Measurements from ENCODE around the gene RIC1. TPM values are rescaled to one million over a fixed set of nuclear protein-coding genes. Genes with fewer than 3 reads are reported as not detected.
"Not testable (repeated sequence)": the region's sequence is repeated elsewhere in the genome, so short reads cannot be mapped to it uniquely, and the experiment has no call there.

Gene RIC1
- total RNA-seq, 8 experiments from 2014 or later, result 11.3 to 51.7 (median 20.2) TPM

- WGBS, 10 experiments, result 13 to 100% (median 94%) methylated on average over 1 of the region's 1 CpG; no CpG with 5 or more reads in 4 of the 10 experiments
- H3K4me3 ChIP-seq, result no peak overlapping the region
- in situ Hi-C loops (cut with MboI; ENCODE audit: low pct_unique_long_range_greater_than_20kb in 2 of 9, low sequenced_read_pairs in 9 of 9, unreplicated experiment in 9 of 9), result no loop called here
- no peaks in the 10 kb centered on the region for H3K4me1 ChIP-seq (replicated peaks in 1 of 2)
- H3K27ac ChIP-seq, result no peak overlapping the region
- no peak for ATAC-seq (replicated peaks in 6 of 8)
Measured at GRCh38 chr9:5764130-5764868, 135.4 kb downstream of the RIC1 start.

- Histone ChIP-seq H3K4me1 (replicated peaks in 1 of 2) (no peaks in the 10 kb centered on the region), H3K4me3 (no peak overlapping the region), H3K27ac (no peak overlapping the region)
- in situ Hi-C loops (cut with MboI; ENCODE audit: low pct_unique_long_range_greater_than_20kb in 2 of 9, low sequenced_read_pairs in 9 of 9, unreplicated experiment in 9 of 9), result no loop called here
- 90 to 100% (median 100%) methylated on average over 1 to 5 of the region's 5 CpGs; no CpG with 5 or more reads in 1 of the 10 experiments for WGBS, 10 experiments
- ATAC-seq (replicated peaks in 6 of 8), result no peak
Measured at GRCh38 chr9:5767968-5768932, 139.3 kb downstream of the RIC1 start.

GRCh38 chr9:5773324-5773999 lies 144.6 kb downstream of the RIC1 start:
- ATAC-seq (replicated peaks in 6 of 8), result no peak
- 80 to 100% (median 94%) methylated on average over 3 of the region's 3 CpGs; no CpG with 5 or more reads in 2 of the 10 experiments for whole genome bisulfite sequencing, 10 experiments
- Histone ChIP-seq H3K27ac (no peak overlapping the region), H3K4me1 (replicated peaks in 1 of 2) (no peaks in the 10 kb centered on the region), H3K4me3 (no peak overlapping the region)
- in situ Hi-C loops (cut with MboI; ENCODE audit: low pct_unique_long_range_greater_than_20kb in 2 of 9, low sequenced_read_pairs in 9 of 9, unreplicated experiment in 9 of 9), result no loop called here

GRCh38 chr9:5778805-5779204 lies 149.9 kb downstream of the RIC1 start:
- Histone ChIP-seq H3K27ac (no peak overlapping the region), H3K4me3 (no peak overlapping the region), H3K4me1 (replicated peaks in 1 of 2) (no peaks in the 10 kb centered on the region)
- in situ Hi-C loops (cut with MboI; ENCODE audit: low pct_unique_long_range_greater_than_20kb in 2 of 9, low sequenced_read_pairs in 9 of 9, unreplicated experiment in 9 of 9), result no loop called here
- ATAC-seq (replicated peaks in 6 of 8), result no peak
- 80 to 100% (median 92%) methylated on average over 1 of the region's 1 CpG; no CpG with 5 or more reads in 6 of the 10 experiments for WGBS, 10 experiments

GRCh38 chr9:5779705-5780218 lies 150.9 kb downstream of the RIC1 start:
- ATAC-seq (replicated peaks in 6 of 8); H3K27ac ChIP-seq; in situ Hi-C loops (cut with MboI; ENCODE audit: low pct_unique_long_range_greater_than_20kb in 2 of 9, low sequenced_read_pairs in 9 of 9, unreplicated experiment in 9 of 9); H3K4me3 ChIP-seq; H3K4me1 ChIP-seq (replicated peaks in 1 of 2): not testable (repeated sequence)
- 100% methylated on average over 1 to 2 of the region's 4 CpGs; no CpG with 5 or more reads in 5 of the 10 experiments for WGBS, 10 experiments

- H3K4me3 ChIP-seq; ATAC-seq (replicated peaks in 6 of 8); H3K4me1 ChIP-seq (replicated peaks in 1 of 2); H3K27ac ChIP-seq; in situ Hi-C loops (cut with MboI; ENCODE audit: low pct_unique_long_range_greater_than_20kb in 2 of 9, low sequenced_read_pairs in 9 of 9, unreplicated experiment in 9 of 9): not testable (repeated sequence)
- whole genome bisulfite sequencing, 10 experiments, result 80 to 100% (median 94%) methylated on average over 1 to 2 of the region's 3 CpGs; no CpG with 5 or more reads in 3 of the 10 experiments
Measured at GRCh38 chr9:5783420-5783819, 154.5 kb downstream of the RIC1 start.

- H3K4me1 ChIP-seq (replicated peaks in 1 of 2), result no peaks in the 10 kb centered on the region
- no peak overlapping the region for H3K4me3 ChIP-seq
- ATAC-seq (replicated peaks in 6 of 8), result peak in 2 of 8 experiments; percentile 36 to 57
- in situ Hi-C loops (cut with MboI; ENCODE audit: low pct_unique_long_range_greater_than_20kb in 2 of 9, low sequenced_read_pairs in 9 of 9, unreplicated experiment in 9 of 9), result no loop called here
- no peak overlapping the region for H3K27ac ChIP-seq
- WGBS, 10 experiments, result 86 to 100% (median 95%) methylated on average over 1 of the region's 1 CpG; no CpG with 5 or more reads in 2 of the 10 experiments
Measured at GRCh38 chr9:5783982-5784381, 155.1 kb downstream of the RIC1 start.

- in situ Hi-C loops (cut with MboI; ENCODE audit: low pct_unique_long_range_greater_than_20kb in 2 of 9, low sequenced_read_pairs in 9 of 9, unreplicated experiment in 9 of 9), result no loop called here
- 53 to 100% (median 78%) methylated on average over 1 to 4 of the region's 4 CpGs; no CpG with 5 or more reads in 1 of the 10 experiments for WGBS, 10 experiments
- no peak overlapping the region for H3K27ac ChIP-seq
- H3K4me1 ChIP-seq (replicated peaks in 1 of 2), result no peaks in the 10 kb centered on the region
- no peak overlapping the region for H3K4me3 ChIP-seq
- peak in 2 of 8 experiments; percentile 11 to 19 for ATAC-seq (replicated peaks in 6 of 8)
Measured at GRCh38 chr9:5784526-5785315, 155.8 kb downstream of the RIC1 start.

- WGBS, 10 experiments, result 60 to 100% (median 95%) methylated on average over 1 to 6 of the region's 6 CpGs; no CpG with 5 or more reads in 2 of the 10 experiments
- Histone ChIP-seq H3K4me3 (no peak overlapping the region), H3K4me1 (replicated peaks in 1 of 2) (no peaks in the 10 kb centered on the region), H3K27ac (no peak overlapping the region)
- in situ Hi-C loops (cut with MboI; ENCODE audit: low pct_unique_long_range_greater_than_20kb in 2 of 9, low sequenced_read_pairs in 9 of 9, unreplicated experiment in 9 of 9), result no loop called here
- peak in 6 of 8 experiments; percentile 29 to 84 (median 33) for ATAC-seq (replicated peaks in 6 of 8)
Measured at GRCh38 chr9:5786370-5787127, 157.6 kb downstream of the RIC1 start.

- no peak for ATAC-seq (replicated peaks in 6 of 8)
- in situ Hi-C loops (cut with MboI; ENCODE audit: low pct_unique_long_range_greater_than_20kb in 2 of 9, low sequenced_read_pairs in 9 of 9, unreplicated experiment in 9 of 9), result no loop called here
Measured at GRCh38 chr9:5787220-5787619, 158.3 kb downstream of the RIC1 start.

GRCh38 chr9:5787759-5788302 lies 158.9 kb downstream of the RIC1 start:
- no peak for ATAC-seq (replicated peaks in 6 of 8)
- 61 to 100% (median 93%) methylated on average over 1 to 2 of the region's 2 CpGs for whole genome bisulfite sequencing, 10 experiments
- no peaks in the 10 kb centered on the region for H3K4me1 ChIP-seq (replicated peaks in 1 of 2)
- H3K27ac ChIP-seq, result no peak overlapping the region
- no peak overlapping the region for H3K4me3 ChIP-seq
- in situ Hi-C loops (cut with MboI; ENCODE audit: low pct_unique_long_range_greater_than_20kb in 2 of 9, low sequenced_read_pairs in 9 of 9, unreplicated experiment in 9 of 9), result no loop called here

More at GRCh38 chr9:5787220-5787619, 158.3 kb downstream of the RIC1 start:
- Histone ChIP-seq H3K27ac (no peak overlapping the region), H3K4me1 (replicated peaks in 1 of 2) (no peaks in the 10 kb centered on the region), H3K4me3 (no peak overlapping the region)
- 79 to 100% (median 100%) methylated on average over 1 to 2 of the region's 2 CpGs; no CpG with 5 or more reads in 2 of the 10 experiments for WGBS, 10 experiments

Measured in motor neuron (in vitro differentiated cells).